Suprapubic skin (tissue), 4 donors: ENCODE measurements around the gene PRAME. TPM values are rescaled to one million over a fixed set of nuclear protein-coding genes. Genes with fewer than 3 reads are reported as not detected.
A peak's percentile ranks its signal among the peaks of the same experiment; 100 is the strongest.
"Not testable (repeated sequence)": the region's sequence is repeated elsewhere in the genome, so short reads cannot be mapped to it uniquely, and the experiment has no call there.

Experiments
- DNase-seq, 2 donors: peaks; one replicate each; pipeline ENCODE4 v3.0.0-alpha.2; 2019; ENCODE audit warnings: low spot score in 2 of 2
- H3K27ac ChIP-seq: fragments of 200-600 bp; sonication (generic); one replicate; pipeline ENCODE4 v1.5.1; 2019
- H3K27me3 ChIP-seq: fragments of 200-600 bp; sonication (generic); one replicate; pipeline ENCODE4 v1.5.1; 2019
- H3K36me3 ChIP-seq: fragments of 200-600 bp; sonication (generic); one replicate; pipeline ENCODE4 v1.5.1; 2019
- H3K4me1 ChIP-seq: fragments of 200-600 bp; sonication (generic); one replicate; pipeline ENCODE4 v1.5.1; 2019
- H3K4me3 ChIP-seq: fragments of 200-600 bp; sonication (generic); one replicate; pipeline ENCODE4 v1.5.1; 2019; ENCODE audit warnings: mild to moderate bottlenecking
- H3K9me3 ChIP-seq: fragments of 200-600 bp; sonication (generic); one replicate; pipeline ENCODE4 v1.5.1; 2019
- CTCF ChIP-seq, 2 donors: fragments of 200-600 bp in 1 of 2; fragments of 450-650 bp in 1 of 2; sonication (generic) in 1 of 2; IDR thresholded peaks; one replicate each; pipeline ENCODE4 v1.5.1; 2016 to 2019; ENCODE audit warnings: antibody characterized with exemption in 2 of 2, mild to moderate bottlenecking in 1 of 2, moderate library complexity in 1 of 2
- EP300 ChIP-seq: sonication (generic); formaldehyde crosslinking; IDR thresholded peaks from one replicate; pipeline ENCODE4 v1.6.1; 2017; ENCODE audit warnings: antibody characterized with exemption
- POLR2A ChIP-seq, 2 donors: fragments of 450-650 bp; IDR thresholded peaks; one replicate each; pipeline ENCODE4 v1.6.1; 2017; ENCODE audit warnings: antibody characterized with exemption in 2 of 2, mild to moderate bottlenecking in 2 of 2, moderate library complexity in 2 of 2
- POLR2AphosphoS5 ChIP-seq, 3 donors: sonication (generic); formaldehyde crosslinking; IDR thresholded peaks; one replicate each; pipeline ENCODE4 v1.6.1; 2017; ENCODE audit warnings: antibody characterized with exemption in 3 of 3
- WGBS: methylation state at CpG from one replicate; pipeline ENCODE4 v1.1.5; 2018; 5-methylcytosine and 5-hydroxymethylcytosine counted together
- total RNA-seq, 4 donors: library from RNA; depleted of rRNA; stranded (reverse); fragments of >200 nt; gene quantifications; one replicate each; pipeline ENCODE4 v1.1.0, GENCODE V29; 2016

Gene PRAME
- total RNA-seq: not detected

GRCh38 chr22:22558972-22559603, at the start of gene PRAME:
PRAME (minus strand) TSS chr22:22559265; CDS start chr22:22556832, 2,433 bp downstream.
- WGBS: 65% methylated on average over 30 of the region's 32 CpGs
- H3K27ac ChIP-seq: no peak within 1 kb of the TSS
- peaks cover 5% of the 10 kb centered on the region for H3K27me3 ChIP-seq
- no peaks in the 10 kb centered on the region for H3K36me3 ChIP-seq
- no peaks in the 10 kb centered on the region for H3K4me1 ChIP-seq
- H3K4me3 ChIP-seq: no peak within 1 kb of the TSS
- H3K9me3 ChIP-seq: no peaks in the 10 kb centered on the region
- no peak for TF ChIP-seq POLR2AphosphoS5 (IDR thresholded peaks at IDR 0.05)
- TF ChIP-seq CTCF (IDR thresholded peaks at IDR 0.05): peak in 1 of 2 donors; percentile 11
- TF ChIP-seq POLR2A (IDR thresholded peaks at IDR 0.05): no peak
- no peak for TF ChIP-seq EP300
- no peak for DNase-seq

GRCh38 chr22:22608022-22608421, 49.0 kb upstream of the PRAME start:
- not testable (repeated sequence) for H3K36me3 ChIP-seq, H3K4me3 ChIP-seq, H3K9me3 ChIP-seq, DNase-seq, H3K27me3 ChIP-seq, H3K4me1 ChIP-seq, H3K27ac ChIP-seq
- 89% methylated on average over 3 of the region's 3 CpGs for WGBS

- H3K9me3 ChIP-seq: peaks cover 4% of the 10 kb centered on the region
- no peaks in the 10 kb centered on the region for H3K36me3 ChIP-seq
- DNase-seq: no peak
- WGBS: 97% methylated on average over 3 of the region's 3 CpGs
- no peak overlapping the region for H3K4me3 ChIP-seq
- peaks cover 6% of the 10 kb centered on the region for H3K27me3 ChIP-seq
- H3K4me1 ChIP-seq: no peaks in the 10 kb centered on the region
- no peak for TF ChIP-seq POLR2AphosphoS5 (IDR thresholded peaks at IDR 0.05)
- TF ChIP-seq EP300: no peak
- TF ChIP-seq CTCF (IDR thresholded peaks at IDR 0.05): no peak
- no peak for TF ChIP-seq POLR2A (IDR thresholded peaks at IDR 0.05)
- H3K27ac ChIP-seq: no peak overlapping the region
Measured at GRCh38 chr22:22605074-22605404, 46.0 kb upstream of the PRAME start.

GRCh38 chr22:22604326-22605073, 45.4 kb upstream of the PRAME start:
- TF ChIP-seq CTCF (IDR thresholded peaks at IDR 0.05) (no peak), POLR2A (IDR thresholded peaks at IDR 0.05) (no peak), POLR2AphosphoS5 (IDR thresholded peaks at IDR 0.05) (no peak), EP300 (no peak)
- no peak for DNase-seq
- no peaks in the 10 kb centered on the region for H3K36me3 ChIP-seq
- no peaks in the 10 kb centered on the region for H3K4me1 ChIP-seq
- peaks cover 6% of the 10 kb centered on the region for H3K27me3 ChIP-seq
- H3K9me3 ChIP-seq: peaks cover 4% of the 10 kb centered on the region
- H3K27ac ChIP-seq: no peak overlapping the region
- 84% methylated on average over 3 of the region's 3 CpGs for WGBS
- no peak overlapping the region for H3K4me3 ChIP-seq

- no peak for TF ChIP-seq POLR2A (IDR thresholded peaks at IDR 0.05)
- no peak for DNase-seq
- WGBS: 86% methylated on average over 3 of the region's 3 CpGs
- no peaks in the 10 kb centered on the region for H3K4me1 ChIP-seq
- H3K36me3 ChIP-seq: no peaks in the 10 kb centered on the region
- H3K27ac ChIP-seq: no peak overlapping the region
- peaks cover 4% of the 10 kb centered on the region for H3K9me3 ChIP-seq
- no peak overlapping the region for H3K4me3 ChIP-seq
- no peaks in the 10 kb centered on the region for H3K27me3 ChIP-seq
Measured at GRCh38 chr22:22603470-22603947, 44.4 kb upstream of the PRAME start.

- DNase-seq: no peak
- no peak for TF ChIP-seq POLR2A (IDR thresholded peaks at IDR 0.05)
- TF ChIP-seq POLR2AphosphoS5 (IDR thresholded peaks at IDR 0.05): no peak
- no peak for TF ChIP-seq CTCF (IDR thresholded peaks at IDR 0.05)
- TF ChIP-seq EP300: no peak
- 87% methylated on average over 6 of the region's 6 CpGs for WGBS
- no peak overlapping the region for H3K27ac ChIP-seq
- no peaks in the 10 kb centered on the region for H3K9me3 ChIP-seq
- no peak overlapping the region for H3K4me3 ChIP-seq
- no peaks in the 10 kb centered on the region for H3K36me3 ChIP-seq
- no peaks in the 10 kb centered on the region for H3K4me1 ChIP-seq
- H3K27me3 ChIP-seq: no peaks in the 10 kb centered on the region
Measured at GRCh38 chr22:22600531-22601261, 41.6 kb upstream of the PRAME start.
